SHP77 treated with DMSO at 0.1 percent for 48 hours (cell line): ENCODE measurements around the gene VPS39.
"Not testable (repeated sequence)": the region's sequence is repeated elsewhere in the genome, so short reads cannot be mapped to it uniquely, and the experiment has no call there.

ENCODE experiments used
- DNase-seq: peaks from one replicate; lab custom pipeline; 2025; lab: John Stamatoyannopoulos, UW

The VPS39 gene

GRCh38 chr15:42207674-42208579, at the start of gene VPS39:
Gene VPS39, minus strand, starts transcription at chr15:42208304. Its CDS starts 151 bp downstream, at chr15:42208153.
- peak; percentile 78 for DNase-seq

- no peak for DNase-seq
Measured at GRCh38 chr15:42253300-42253699, 45.2 kb upstream of the VPS39 start.

DNA sequence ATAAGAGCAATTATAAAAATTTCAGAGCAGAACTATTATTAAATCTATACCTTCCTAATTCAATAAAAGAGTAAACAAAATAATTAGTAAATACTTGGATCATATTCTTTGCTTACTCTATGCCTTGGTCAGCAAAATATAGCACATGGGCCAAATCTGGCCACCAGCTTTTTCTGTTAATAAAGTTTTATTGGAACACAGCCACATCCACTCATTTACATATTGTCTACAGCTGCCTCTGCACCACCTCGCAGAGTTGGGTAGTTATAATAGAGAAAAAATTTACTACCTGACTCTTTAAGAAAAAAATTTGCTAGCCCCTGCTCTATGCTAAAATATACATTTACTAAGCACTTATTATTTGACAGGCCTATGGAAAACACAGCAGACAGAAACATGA, 32.7 kb upstream of the VPS39 start:
- DNase-seq: no peak

DNA sequence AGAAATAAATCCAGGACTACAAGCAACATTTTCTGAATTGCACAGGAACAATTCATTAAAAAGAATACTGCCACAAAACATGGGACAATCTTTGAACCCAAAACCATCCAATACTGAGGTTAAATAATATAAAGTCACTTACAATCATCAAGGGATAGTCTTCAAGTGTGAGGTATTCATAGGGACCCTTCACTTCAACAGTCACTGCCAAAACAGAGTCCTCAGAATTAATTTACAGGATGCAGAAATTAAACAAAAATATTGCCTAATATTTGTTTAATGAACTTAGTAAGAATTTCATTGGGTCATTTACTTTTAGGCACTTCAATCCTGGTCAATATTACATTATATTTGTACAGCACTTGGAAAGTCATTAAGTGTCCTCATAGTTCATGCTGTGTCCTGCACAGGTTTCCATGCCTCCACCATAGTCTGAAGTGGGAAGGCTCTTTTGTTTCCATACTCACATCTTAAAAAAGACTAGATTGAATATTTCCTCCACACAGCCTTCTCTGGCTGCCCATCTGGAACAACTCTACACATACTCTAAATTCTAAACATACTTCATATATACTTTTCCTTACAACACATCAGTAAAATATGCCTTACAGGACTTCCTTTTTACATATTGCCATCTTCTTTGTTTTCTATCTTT, 31.6 kb upstream of the VPS39 start:
- no peak for DNase-seq

GRCh38 chr15:42233107-42233506, 25.0 kb upstream of the VPS39 start:
- no peak for DNase-seq

GRCh38 chr15:42232606-42233005, 24.5 kb upstream of the VPS39 start:
- no peak for DNase-seq

GRCh38 chr15:42231088-42231487, 23.0 kb upstream of the VPS39 start:
- DNase-seq: no peak

DNA sequence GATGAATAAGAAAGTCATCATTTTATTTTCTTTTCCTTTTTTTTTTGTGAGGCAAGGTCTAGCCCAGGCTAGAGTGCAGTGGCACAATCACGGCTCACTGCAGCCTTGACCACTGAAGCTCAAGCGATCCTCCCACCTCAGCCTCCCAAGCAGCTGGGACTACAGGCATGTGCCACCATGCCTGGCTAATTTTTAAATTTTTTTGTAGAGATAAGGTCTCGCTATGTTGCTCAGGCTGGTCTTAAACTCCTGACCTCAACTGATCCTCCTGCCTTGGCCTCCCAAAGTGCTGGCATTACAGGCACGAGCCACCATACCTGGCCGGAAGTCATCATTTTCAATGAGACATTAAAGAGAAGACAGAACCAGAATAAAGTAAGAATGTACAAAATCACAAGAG, 20.9 kb upstream of the VPS39 start:
- DNase-seq: not testable (repeated sequence)

GRCh38 chr15:42228036-42228435, 19.9 kb upstream of the VPS39 start:
- DNase-seq: no peak

GRCh38 chr15:42226648-42227047, 18.5 kb upstream of the VPS39 start:
- DNase-seq: no peak

DNA sequence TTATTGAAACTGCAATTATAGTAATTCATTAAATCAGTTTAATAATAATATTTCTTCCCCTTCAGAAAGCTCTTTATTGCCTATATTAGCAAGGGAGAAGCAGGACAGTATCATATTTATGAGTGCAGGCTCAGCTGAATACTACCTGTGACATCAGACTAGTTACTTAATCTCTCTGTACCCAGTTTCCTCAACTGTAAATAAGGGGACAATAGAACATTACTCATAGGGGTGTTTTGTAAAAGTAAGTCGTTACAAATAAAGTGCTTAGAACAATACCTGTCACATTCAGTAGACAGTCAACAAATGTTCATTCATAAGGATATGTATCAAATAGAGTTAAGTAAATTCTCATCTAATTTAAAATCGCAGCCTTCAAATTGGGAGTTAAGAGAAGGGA, 12.1 kb upstream of the VPS39 start:
- no peak for DNase-seq

DNA sequence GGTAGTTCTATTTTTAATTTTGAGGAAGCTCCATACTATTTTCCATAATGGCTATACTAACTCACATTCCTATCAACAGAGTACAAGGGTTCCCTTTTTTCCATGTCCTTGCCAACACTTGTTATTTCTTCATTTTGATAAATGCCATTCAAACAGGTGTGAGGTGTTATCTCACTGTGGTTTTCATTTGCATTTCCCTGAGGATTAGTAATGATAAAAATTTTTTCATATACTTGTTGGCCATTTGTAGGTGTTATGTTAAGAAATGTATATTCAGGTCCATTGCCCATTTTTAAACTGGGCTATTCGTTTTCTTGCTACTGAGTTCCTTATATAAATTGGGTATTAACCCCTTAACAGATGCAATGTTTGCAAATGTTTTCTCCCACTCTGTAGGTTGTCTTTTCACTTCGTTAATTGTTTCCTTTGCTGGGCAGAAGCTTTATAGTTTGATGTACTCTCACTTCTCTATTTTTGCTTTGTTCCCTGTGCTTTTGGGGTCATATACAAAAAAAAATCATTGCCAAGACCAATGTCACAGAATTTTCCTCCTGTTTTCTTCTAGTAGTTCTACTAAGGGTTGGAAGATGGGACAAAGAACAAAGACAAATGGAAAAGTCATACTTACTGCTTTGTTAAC, 11.0 kb upstream of the VPS39 start:
- DNase-seq: no peak

- DNase-seq: no peak
Measured at GRCh38 chr15:42217568-42217967, 9.5 kb upstream of the VPS39 start.

DNA sequence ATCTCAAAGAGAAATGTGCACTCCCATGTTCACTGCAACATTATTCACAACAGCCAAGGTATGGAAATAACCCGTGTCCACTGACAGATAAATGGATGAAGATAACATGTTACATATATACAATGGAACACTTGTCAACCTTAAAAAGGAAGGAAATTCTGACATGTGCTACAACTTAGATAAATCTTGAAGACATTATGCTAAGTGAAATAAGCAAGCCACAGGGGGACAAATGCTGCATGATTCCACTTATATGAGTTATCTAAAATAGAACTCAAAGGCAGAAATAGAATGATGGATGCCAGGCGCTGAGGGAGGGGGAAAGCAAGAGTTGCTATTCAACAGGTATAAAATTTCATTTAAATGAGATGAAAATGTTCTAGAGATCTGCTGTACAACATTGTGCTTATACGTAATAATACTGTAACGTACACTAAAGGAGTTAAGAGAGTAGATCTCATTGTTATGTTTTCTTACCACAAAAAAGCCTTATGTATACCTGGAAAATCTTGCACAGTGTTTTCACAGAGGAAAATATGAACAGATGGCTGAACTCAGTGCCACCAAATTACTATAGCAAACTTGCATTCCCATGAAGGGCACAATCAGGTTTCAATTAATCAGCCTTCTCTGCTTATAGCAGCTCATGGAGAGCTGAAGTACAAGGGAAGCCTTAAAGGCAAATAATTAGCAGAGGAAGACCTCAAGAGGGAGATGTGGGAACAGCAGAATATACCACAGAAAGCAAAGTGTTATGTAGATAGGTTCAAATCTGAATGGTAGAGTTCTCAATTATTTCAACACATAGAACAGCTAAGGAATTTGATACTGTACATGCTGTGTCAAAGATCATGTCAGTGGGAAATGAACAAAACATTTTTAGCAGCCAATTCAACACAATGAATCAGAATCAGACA, 8.1 kb upstream of the VPS39 start:
- no peak for DNase-seq

- DNase-seq: no peak
Measured at GRCh38 chr15:42214600-42214999, 6.5 kb upstream of the VPS39 start.

DNA sequence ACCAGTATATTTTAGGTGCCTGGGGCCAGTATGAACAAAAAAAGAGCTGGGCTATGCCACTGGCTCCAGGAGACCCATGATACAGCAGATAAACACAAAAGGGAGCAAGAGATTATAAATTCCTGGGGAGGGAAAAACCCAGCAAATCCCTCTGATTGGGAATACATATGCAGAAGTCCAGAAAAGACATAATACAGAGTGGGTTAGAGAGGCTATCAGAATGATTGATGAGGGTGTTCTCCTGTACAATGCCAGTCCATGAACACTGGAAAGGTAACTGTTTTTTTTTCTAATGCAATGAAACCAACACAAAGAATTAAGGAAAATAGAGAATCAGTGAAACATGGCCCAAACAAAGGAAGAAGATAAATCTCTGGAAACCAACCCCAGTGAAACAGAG, 5.4 kb upstream of the VPS39 start:
- no peak for DNase-seq

GRCh38 chr15:42210696-42211095, 2.6 kb upstream of the VPS39 start:
- no peak for DNase-seq

GRCh38 chr15:42206406-42206805, 1.7 kb downstream of the VPS39 start:
- DNase-seq: no peak

DNA sequence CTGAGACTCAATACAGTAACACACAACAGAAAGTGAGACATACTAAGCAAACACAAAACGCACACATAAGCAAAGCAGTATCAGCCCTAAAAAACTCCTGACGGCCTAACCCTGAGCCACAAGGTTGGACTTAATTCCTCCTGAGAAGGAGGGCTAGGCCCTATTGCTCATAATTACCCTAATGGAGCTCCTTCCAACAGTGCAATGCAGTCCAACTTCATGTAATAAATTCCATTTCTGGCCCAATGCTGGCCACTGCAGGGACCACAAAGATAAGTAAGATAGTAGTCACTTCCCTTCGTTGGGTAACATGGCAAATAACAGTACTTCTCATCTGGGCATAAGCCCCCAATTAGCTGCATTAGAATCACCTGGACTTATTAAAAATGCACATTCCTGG, 4.2 kb downstream of the VPS39 start:
- no peak for DNase-seq

DNA sequence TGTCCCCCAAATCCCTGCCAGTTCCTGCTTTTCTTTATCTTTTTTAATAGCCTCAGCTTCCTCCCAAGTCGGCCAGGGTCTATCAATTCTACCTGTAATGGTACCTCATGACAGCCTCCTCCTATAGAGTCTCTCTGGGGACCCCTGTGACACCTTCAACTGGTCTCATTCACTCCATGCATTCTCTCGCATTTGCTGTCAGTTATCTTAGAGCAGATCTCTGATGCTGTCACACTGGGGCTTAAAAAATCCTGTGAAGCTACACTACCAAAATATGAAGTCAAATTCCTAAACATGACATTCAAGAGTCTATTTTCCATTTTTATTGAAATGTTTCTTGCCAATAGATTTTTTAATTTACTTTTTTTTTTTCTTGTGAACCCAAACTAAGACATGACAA, 5.5 kb downstream of the VPS39 start:
- DNase-seq: no peak

DNA sequence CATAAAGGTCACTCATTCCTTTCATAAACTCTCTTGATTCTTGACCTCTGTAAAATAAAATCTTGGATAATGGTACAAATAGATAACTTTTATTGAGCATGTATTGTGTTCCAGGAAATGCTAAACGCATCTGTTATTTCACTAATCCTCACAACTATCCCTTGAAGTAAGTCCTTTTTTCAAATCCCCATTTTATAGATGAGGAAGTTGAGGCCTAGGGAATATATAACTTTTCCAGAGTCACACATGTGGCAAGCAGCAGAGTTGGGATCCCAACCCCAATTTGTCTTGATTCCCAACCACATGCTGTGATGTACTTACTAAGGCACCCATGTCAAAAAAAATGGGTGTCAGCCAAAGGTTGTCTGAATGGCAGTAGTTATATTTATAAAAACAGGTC, 6.3 kb downstream of the VPS39 start:
- DNase-seq: no peak

GRCh38 chr15:42199126-42199525, 9.0 kb downstream of the VPS39 start:
- no peak for DNase-seq
